ENCODE measurements around the gene TSR1.
"Not testable (repeated sequence)": the region's sequence is repeated elsewhere in the genome, so short reads cannot be mapped to it uniquely, and the experiment has no call there.

TSR1 gene

DNA sequence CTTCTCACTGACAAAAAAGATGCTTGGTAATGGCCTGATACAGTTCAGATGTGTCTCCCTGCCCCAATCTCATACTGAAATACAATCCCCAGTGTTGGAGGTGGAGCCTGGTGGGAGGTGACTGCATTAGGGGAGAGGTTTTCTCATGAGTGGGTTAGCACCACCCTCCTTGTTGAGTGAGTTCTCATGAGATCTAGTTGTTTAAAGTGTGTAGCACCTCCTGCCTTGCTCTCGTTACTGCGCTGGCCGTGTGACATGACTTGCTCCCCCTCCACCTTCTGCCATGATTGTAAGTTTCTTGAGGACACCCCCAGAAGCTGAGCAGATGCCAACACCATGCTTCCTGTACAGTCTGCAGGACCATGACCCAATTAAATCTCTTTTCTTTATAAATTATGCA is 5.0 kb downstream of the TSR1 start:
- TF ChIP-seq, protein P1, sequence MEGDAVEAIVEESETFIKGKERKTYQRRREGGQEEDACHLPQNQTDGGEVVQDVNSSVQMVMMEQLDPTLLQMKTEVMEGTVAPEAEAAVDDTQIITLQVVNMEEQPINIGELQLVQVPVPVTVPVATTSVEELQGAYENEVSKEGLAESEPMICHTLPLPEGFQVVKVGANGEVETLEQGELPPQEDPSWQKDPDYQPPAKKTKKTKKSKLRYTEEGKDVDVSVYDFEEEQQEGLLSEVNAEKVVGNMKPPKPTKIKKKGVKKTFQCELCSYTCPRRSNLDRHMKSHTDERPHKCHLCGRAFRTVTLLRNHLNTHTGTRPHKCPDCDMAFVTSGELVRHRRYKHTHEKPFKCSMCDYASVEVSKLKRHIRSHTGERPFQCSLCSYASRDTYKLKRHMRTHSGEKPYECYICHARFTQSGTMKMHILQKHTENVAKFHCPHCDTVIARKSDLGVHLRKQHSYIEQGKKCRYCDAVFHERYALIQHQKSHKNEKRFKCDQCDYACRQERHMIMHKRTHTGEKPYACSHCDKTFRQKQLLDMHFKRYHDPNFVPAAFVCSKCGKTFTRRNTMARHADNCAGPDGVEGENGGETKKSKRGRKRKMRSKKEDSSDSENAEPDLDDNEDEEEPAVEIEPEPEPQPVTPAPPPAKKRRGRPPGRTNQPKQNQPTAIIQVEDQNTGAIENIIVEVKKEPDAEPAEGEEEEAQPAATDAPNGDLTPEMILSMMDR (IDR thresholded peaks at IDR 0.05; ENCODE audit: control insufficient read depth, insufficient read depth, low read depth, low read length, missing control alignments), result no peak
- no peak overlapping the region for H3K4me3 ChIP-seq (ENCODE audit: control insufficient read depth, low read depth, low read length)
- DNase-seq (ENCODE audit: low read depth), result no peak

DNA sequence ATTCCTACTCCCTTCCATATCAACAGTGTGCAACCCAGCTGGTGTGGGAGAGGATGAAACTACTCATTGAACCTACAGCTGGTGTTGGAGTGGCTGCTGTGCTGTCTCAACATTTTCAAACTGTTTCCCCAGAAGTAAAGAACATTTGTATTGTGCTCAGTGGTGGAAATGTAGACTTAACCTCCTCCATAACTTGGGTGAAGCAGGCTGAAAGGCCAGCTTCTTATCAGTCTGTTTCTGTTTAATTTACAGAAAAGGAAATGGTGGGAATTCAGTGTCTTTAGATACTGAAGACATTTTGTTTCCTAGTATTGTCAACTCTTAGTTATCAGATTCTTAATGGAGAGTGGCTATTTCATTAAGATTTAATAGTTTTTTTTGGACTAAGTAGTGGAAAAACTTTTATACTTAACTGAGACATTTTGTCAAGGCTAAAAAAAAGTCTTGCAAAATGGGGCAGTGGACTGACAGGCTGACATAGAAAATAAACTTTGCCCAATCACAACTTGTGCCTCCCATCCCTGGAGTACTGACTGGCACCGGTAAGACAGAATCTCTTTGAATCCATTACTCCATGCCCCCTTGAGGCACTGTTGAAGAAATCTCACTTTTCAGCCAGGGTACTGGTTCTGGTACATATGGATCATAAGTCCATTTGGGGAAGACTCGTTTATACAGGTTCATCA is 12.5 kb downstream of the TSR1 start:
- DNase-seq (ENCODE audit: low read depth), result no peak
- TF ChIP-seq, protein P1 (IDR thresholded peaks at IDR 0.05; ENCODE audit: control insufficient read depth, insufficient read depth, low read depth, low read length, missing control alignments), result no peak
- H3K4me3 ChIP-seq (ENCODE audit: control insufficient read depth, low read depth, low read length), result no peak overlapping the region

DNA sequence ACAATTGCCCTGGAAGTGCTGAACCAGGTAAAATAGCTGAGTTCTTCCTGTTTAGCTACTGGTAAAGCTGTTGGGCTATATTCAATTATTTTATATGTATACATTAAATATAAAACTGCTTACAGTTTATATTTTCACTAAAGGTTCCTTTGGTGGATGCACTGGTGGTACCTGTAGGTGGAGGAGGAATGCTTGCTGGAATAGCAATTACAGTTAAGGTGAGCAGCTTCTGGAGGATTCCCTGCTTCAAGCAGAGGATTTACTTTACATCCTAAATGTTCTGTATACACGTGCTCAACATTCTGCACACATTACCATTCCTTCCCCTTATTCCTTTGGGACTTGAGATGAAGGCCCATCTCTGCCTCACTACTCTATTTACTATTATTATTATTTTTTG is 14.9 kb downstream of the TSR1 start:
- DNase-seq (ENCODE audit: low read depth), result no peak

DNA sequence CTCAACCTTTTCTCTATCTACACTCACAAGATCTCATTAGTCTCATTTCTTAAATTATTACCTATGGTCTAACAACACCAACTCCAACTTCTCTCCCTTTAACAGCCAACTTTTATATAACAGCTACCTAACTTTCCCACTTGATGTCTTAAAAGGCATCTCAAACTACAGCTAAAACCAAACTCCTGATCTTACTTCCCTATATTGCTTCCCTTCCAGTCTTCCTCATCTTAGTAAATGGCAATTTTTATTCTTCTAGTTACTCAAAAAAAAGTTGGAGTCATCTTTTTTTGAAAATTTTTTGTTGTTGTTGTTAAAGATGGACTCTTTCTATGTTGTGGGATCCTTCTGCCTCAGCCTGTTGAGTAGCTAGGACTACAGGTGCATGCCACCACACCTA is 17.2 kb downstream of the TSR1 start:
- DNase-seq (ENCODE audit: low read depth), result no peak
- TF ChIP-seq, protein P1 (IDR thresholded peaks at IDR 0.05; ENCODE audit: control insufficient read depth, insufficient read depth, low read depth, low read length, missing control alignments), result no peak
- H3K4me3 ChIP-seq (ENCODE audit: control insufficient read depth, low read depth, low read length), result no peak overlapping the region

More for the DNA sequence above, 14.9 kb downstream of the TSR1 start:
- TF ChIP-seq, protein P1 (IDR thresholded peaks at IDR 0.05; ENCODE audit: control insufficient read depth, insufficient read depth, low read depth, low read length, missing control alignments), result no peak
- H3K4me3 ChIP-seq (ENCODE audit: control insufficient read depth, low read depth, low read length), result no peak overlapping the region

DNA sequence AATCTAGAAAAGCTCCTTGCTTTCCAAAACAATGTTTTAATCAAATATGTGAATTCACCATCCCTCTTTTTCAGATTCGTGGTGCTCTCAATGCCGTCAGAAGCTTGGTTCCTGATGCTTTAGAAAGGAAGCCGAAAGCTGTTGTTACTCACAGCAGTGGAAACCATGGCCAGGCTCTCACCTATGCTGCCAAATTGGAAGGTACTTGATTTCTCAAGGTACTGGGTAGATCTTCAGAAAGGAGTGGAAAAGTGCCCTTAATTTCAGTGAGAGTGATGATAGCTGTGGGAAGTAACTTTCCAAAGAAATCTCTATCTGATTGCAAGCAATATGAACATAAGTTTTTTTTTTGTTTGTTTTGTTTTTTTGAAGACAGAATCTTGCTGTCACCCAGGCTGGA is 18.5 kb downstream of the TSR1 start:
- H3K4me3 ChIP-seq (ENCODE audit: control insufficient read depth, low read depth, low read length), result no peak overlapping the region
- TF ChIP-seq, protein P1 (IDR thresholded peaks at IDR 0.05; ENCODE audit: control insufficient read depth, insufficient read depth, low read depth, low read length, missing control alignments), result no peak
- DNase-seq (ENCODE audit: low read depth), result no peak

DNA sequence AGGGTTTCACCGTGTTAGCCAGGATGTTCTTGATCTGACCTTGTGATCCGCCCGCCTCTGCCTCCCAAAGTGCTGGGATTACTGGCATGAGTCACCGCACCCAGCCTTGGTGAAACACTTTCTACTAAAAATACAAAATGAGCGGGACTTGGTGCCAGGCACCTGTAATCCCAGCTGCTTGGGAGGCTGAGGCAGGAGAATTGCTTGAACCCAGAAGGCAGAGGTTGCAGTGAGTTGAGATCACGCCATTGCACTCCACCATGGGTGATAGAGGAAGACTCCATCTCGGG is 19.4 kb downstream of the TSR1 start:
- not testable (repeated sequence) for H3K4me3 ChIP-seq (ENCODE audit: control insufficient read depth, low read depth, low read length); DNase-seq (ENCODE audit: low read depth)

DNA sequence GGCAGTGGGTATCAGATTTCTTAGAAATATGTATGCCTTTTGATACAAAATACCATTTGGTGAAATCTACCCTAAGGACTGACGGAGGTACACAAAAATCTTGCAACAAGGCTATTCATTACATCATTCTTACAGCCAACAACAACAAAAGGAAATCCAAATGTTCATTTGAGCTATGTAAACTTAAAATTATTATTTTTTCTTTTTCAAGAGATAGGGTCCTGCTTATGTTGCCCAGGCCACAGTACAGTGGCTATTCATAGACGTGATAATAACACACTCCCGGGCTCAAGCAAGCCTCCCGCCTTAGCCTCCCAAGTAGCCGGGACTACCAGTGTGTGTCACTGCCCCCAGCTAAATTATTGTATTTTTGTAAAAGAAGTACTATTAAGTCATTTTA is 23.5 kb downstream of the TSR1 start:
- no peak for DNase-seq (ENCODE audit: low read depth)
- TF ChIP-seq, protein P1 (IDR thresholded peaks at IDR 0.05; ENCODE audit: control insufficient read depth, insufficient read depth, low read depth, low read length, missing control alignments), result no peak
- H3K4me3 ChIP-seq (ENCODE audit: control insufficient read depth, low read depth, low read length), result no peak overlapping the region

Data from AG09309 (cell line).